CD4-positive, alpha-beta T cell treated with Interleukin-4 for 4 hours (primary cell): Measurements from ENCODE around the gene MAPKAP1.
"Not testable (repeated sequence)": the region's sequence is repeated elsewhere in the genome, so short reads cannot be mapped to it uniquely, and the experiment has no call there.

ENCODE experiments used
- DNase-seq: peaks from one replicate; pipeline ENCODE4 v3.0.0-alpha.2; 2020

The MAPKAP1 gene

GRCh38 chr9:125404733-125405132 lies 302.3 kb downstream of the MAPKAP1 start:
- no peak for DNase-seq

- DNase-seq: no peak
These were observed 306.0 kb downstream of the MAPKAP1 start for GRCh38 chr9:125400725-125401716.

DNA sequence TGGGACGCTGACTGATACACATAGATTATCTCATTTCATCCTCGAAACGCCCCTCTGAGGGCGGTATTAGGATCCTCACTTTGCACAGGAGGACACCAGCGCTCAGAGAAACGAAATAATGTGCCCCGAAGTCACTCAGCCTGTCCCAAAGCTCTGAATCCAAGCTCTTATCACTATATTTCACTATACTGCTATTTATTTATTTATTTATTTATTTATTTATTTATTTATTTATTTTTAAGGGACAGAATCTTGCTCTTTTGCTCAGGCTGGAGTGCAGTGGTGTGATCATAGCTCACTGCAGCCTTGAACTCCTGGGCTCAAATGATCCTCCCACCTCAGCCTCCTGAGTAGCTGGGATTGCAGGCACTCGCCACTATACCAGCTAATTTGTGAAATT lies 306.8 kb downstream of the MAPKAP1 start:
- DNase-seq: not testable (repeated sequence)

DNA sequence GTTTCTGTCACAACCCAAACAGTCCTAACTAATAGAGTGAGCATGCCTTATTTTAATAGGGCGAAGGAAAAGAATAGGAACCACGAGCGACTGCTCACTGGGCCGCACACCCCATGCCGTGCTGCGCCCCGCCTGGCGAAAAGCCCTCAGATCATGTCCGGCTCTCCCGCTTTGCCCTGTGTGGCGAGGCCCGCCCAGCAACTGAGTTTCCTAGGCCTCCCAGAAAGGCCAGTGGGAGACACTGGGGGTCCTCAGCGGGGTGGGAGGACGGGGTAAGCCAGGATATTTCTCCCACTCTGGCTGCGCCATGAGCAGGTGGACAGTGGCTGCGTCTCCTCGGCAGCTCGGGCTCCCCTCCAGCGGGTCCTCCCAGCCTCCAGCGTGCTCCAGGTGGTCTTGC lies 307.3 kb downstream of the MAPKAP1 start:
- no peak for DNase-seq

DNA sequence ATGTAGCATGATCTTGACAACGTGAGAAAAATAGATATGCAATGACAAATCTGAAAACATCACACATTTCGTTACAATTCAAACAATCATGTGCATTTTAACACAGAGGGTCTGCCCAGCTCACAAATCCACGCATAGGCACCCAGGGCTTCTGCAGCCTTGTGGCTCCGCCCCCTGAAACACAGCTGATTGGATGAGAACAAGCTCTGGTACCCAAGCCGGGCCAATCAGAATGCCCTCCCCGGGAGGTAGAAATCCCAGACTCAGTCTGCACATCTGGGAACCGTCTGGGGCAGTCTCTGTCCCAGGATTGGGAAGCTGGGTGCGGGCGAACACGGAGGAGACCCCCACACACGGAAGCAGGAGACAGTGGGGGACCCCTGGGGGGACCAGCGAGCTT lies 307.8 kb downstream of the MAPKAP1 start:
- no peak for DNase-seq

DNA sequence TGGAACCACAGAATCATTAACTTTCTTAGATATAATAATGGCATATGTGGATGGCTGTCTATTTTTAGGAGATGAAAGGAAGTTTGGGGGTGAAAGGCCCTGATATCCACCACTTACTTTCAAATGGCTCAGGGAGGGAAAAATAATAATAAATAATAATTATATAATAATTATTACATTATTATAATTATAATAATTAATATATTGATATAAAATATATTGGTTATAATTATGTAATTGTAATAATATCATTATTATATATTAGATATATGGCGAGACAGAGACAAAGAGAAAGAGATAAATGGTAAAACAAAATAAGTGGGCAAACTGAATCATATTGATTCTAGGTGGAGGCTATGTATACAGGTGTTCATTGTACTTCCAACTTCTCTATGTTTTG lies 308.8 kb downstream of the MAPKAP1 start:
- DNase-seq: no peak

DNA sequence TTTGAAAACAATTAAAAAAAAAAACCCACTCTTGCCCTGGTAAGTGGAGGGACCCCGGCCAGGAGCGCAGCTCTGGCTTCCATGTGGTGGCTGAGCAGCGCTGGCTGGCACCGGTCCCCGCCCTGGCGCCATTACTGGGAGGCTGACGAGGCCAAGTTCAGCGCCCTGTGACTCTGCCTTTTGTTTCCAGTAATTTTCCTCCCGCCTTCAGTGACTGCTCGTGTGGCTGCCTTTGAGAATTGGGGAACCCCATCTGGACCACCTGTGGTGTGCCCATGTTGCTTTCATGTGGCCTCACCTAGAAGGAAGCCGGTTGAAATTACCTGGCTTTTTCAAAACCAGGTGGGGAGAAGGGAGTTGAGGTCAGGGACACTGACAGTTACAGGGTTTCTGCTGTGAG lies 309.3 kb downstream of the MAPKAP1 start:
- no peak for DNase-seq

- DNase-seq: no peak
These were observed 310.2 kb downstream of the MAPKAP1 start for GRCh38 chr9:125396799-125397198.

- DNase-seq: no peak
These were observed 313.6 kb downstream of the MAPKAP1 start for GRCh38 chr9:125393426-125393825.

GRCh38 chr9:125391704-125392103 lies 315.3 kb downstream of the MAPKAP1 start:
- DNase-seq: no peak

GRCh38 chr9:125388978-125389377 lies 318.0 kb downstream of the MAPKAP1 start:
- DNase-seq: no peak

- DNase-seq: no peak
These were observed 319.0 kb downstream of the MAPKAP1 start for GRCh38 chr9:125387861-125388524.
